HepG2 (cell line): ENCODE data around the gene UTRN. TPM values are rescaled to one million over a fixed set of nuclear protein-coding genes. Genes with fewer than 3 reads are reported as not detected.

ENCODE experiments used
- AGO1 ChIP-seq: fragments of 200-400 bp; formaldehyde crosslinking; IDR thresholded peaks from 2 replicates; pipeline ENCODE4 v1.6.1; 2017; ENCODE audit warnings: mild to moderate bottlenecking, low read depth, low read length, moderate library complexity; ENCODE audit not compliant: poor library complexity, severe bottlenecking
- ATF5 ChIP-seq: sonication (generic); formaldehyde crosslinking; IDR thresholded peaks from 2 replicates; pipeline ENCODE4 v1.4.0; 2020; ENCODE audit warnings: mild to moderate bottlenecking, low read depth, missing genetic modification reagents
- CBX1 ChIP-seq: IDR thresholded peaks from one replicate; pipeline ENCODE4 v1.6.1; 2016; ENCODE audit warnings: antibody characterized with exemption, low read depth
- CC2D1A ChIP-seq: sonication (generic); formaldehyde crosslinking; IDR thresholded peaks from 2 replicates; pipeline ENCODE4 v1.8.1; 2023; ENCODE audit warnings: mild to moderate bottlenecking, missing genetic modification reagents
- GPBP1L1 ChIP-seq: sonication (generic); formaldehyde crosslinking; IDR thresholded peaks from 2 replicates; pipeline ENCODE4 v1.5.0; 2020; ENCODE audit warnings: mild to moderate bottlenecking, missing genetic modification reagents
- MXD4 ChIP-seq: IDR thresholded peaks from 2 replicates; pipeline ENCODE4 v1.6.1; 2016; ENCODE audit warnings: mild to moderate bottlenecking, missing biosample characterization, missing genetic modification reagents
- MYPOP ChIP-seq: sonication (generic); formaldehyde crosslinking; IDR thresholded peaks from 2 replicates; pipeline ENCODE4 v1.8.1; 2023; ENCODE audit warnings: mild to moderate bottlenecking, moderate library complexity, missing genetic modification reagents
- NR0B2 ChIP-seq: sonication (generic); formaldehyde crosslinking; IDR thresholded peaks from 2 replicates; pipeline ENCODE4 v1.4.0; 2020; ENCODE audit warnings: mild to moderate bottlenecking, missing genetic modification reagents
- PCBP1 ChIP-seq: fragments of 200-400 bp; formaldehyde crosslinking; IDR thresholded peaks from 2 replicates; pipeline ENCODE4 v1.6.1; 2017; ENCODE audit warnings: mild to moderate bottlenecking, low read depth, low read length, borderline replicate concordance
- PHF8 ChIP-seq: sonication (generic); formaldehyde crosslinking; IDR thresholded peaks from 2 replicates; pipeline ENCODE4 v1.5.0; 2020; ENCODE audit warnings: missing genetic modification reagents
- POLR2AphosphoS5 ChIP-seq: IDR thresholded peaks from 2 replicates; pipeline ENCODE4 v1.6.1; 2012; ENCODE audit warnings: low read depth, low read length
- RORA ChIP-seq: sonication (generic); formaldehyde crosslinking; IDR thresholded peaks from 2 replicates; pipeline ENCODE4 v1.5.0; 2020; ENCODE audit warnings: mild to moderate bottlenecking, missing genetic modification reagents, moderate library complexity
- ZBTB14 ChIP-seq: sonication (generic); formaldehyde crosslinking; IDR thresholded peaks from 2 replicates; pipeline ENCODE4 v1.4.0; 2020; ENCODE audit warnings: missing genetic modification reagents
- ZKSCAN8 ChIP-seq: IDR thresholded peaks from 2 replicates; pipeline ENCODE4 v1.6.1; 2016; ENCODE audit warnings: borderline replicate concordance, missing genetic modification reagents, missing compliant biosample characterization
- ZNF10 ChIP-seq: sonication (generic); formaldehyde crosslinking; IDR thresholded peaks from 2 replicates; pipeline ENCODE4 v1.4.0; 2020; ENCODE audit warnings: mild to moderate bottlenecking, low read depth, missing genetic modification reagents, borderline replicate concordance
- ZNF451 ChIP-seq: sonication (generic); formaldehyde crosslinking; IDR thresholded peaks from 2 replicates; pipeline ENCODE4 v1.5.0; 2020; ENCODE audit warnings: mild to moderate bottlenecking, missing genetic modification reagents
- ZNF513 ChIP-seq: sonication (generic); formaldehyde crosslinking; conservative IDR thresholded peaks from 2 replicates; pipeline ENCODE4 v1.5.0; 2020; ENCODE audit warnings: missing genetic modification reagents
- ZNF629 ChIP-seq: sonication (generic); formaldehyde crosslinking; conservative IDR thresholded peaks from 2 replicates; pipeline ENCODE4 v1.5.0; 2020; ENCODE audit warnings: missing genetic modification reagents
- ZNF770 ChIP-seq: sonication (generic); formaldehyde crosslinking; IDR thresholded peaks from 2 replicates; pipeline ENCODE4 v1.5.0; 2020; ENCODE audit warnings: mild to moderate bottlenecking, missing genetic modification reagents
- ZNF790 ChIP-seq: sonication (generic); formaldehyde crosslinking; IDR thresholded peaks from 2 replicates; pipeline ENCODE4 v1.8.0; 2022; ENCODE audit warnings: missing genetic modification reagents, mild to moderate bottlenecking, borderline replicate concordance
- ZNF792 ChIP-seq: IDR thresholded peaks from 2 replicates; pipeline ENCODE4 v1.6.1; 2016
- polyA plus RNA-seq, 8 experiments: library from polyadenylated mRNA; depleted of rRNA in 3 of 8; stranded (reverse) in 7 of 8; unstranded in 1 of 8; fragments of >200 nt; fragmentation: Illumina TruSeq in 4 of 8; extraction: Trizol in 4 of 8; gene quantifications; 2 replicates each; pipeline versions ENCODE4 v1.2.1 to v1.2.3, GENCODE V29; 2011 to 2016; ENCODE audit warnings: low read depth in 4 of 8, missing spikeins in 1 of 8, mixed read lengths in 1 of 8; ENCODE audit not compliant: insufficient read depth in 1 of 8
- total RNA-seq, 5 experiments: library from RNA; depleted of rRNA; stranded (reverse); fragments of >200 nt; fragmentation: Illumina TruSeq; extraction: Trizol; gene quantifications; 2 replicates each; pipeline ENCODE4 v1.2.3, GENCODE V29; 2016; ENCODE audit warnings: low read depth in 1 of 5

UTRN gene
- total and polyA plus RNA-seq, 2 of the 13 experiments (the other 11 are each of a cell fraction or from before 2014, with no cell fraction given) = 102 to 116 TPM

GRCh38 chr6:144315226-144315980 lies 30.3 kb downstream of the UTRN start (continued):
- TF ChIP-seq MYPOP (CRISPR knock-in tag) = no peak
- TF ChIP-seq MXD4 = peak; percentile 53; the same call in 1 of the 2 replicates
- TF ChIP-seq NR0B2 (CRISPR knock-in tag) = peak; percentile 43; the same call in 1 of the 2 replicates
- TF ChIP-seq RORA (CRISPR knock-in tag) = no peak
- TF ChIP-seq ZNF790 (CRISPR knock-in tag) = no peak
- no peak for TF ChIP-seq ZNF513 (CRISPR knock-in tag)
- TF ChIP-seq GPBP1L1 = no peak
- TF ChIP-seq ZNF792 (CRISPR knock-in tag) = no peak; the same call in 1 of the 2 replicates
- no peak for TF ChIP-seq ZKSCAN8 (CRISPR knock-in tag)
- no peak for TF ChIP-seq ZBTB14 (CRISPR knock-in tag)
- no peak for TF ChIP-seq ZNF770
- TF ChIP-seq ZNF451 (CRISPR knock-in tag) = no peak
- TF ChIP-seq PCBP1 = no peak
- peak; percentile 73; the same call in 1 of the 2 replicates for TF ChIP-seq CC2D1A
- TF ChIP-seq ZNF10 = no peak
- TF ChIP-seq ZNF629 (CRISPR knock-in tag) = no peak
- 0 out of 2 replicates have a peak, but pooled peaks have one; percentile 18 for TF ChIP-seq POLR2AphosphoS5
- TF ChIP-seq AGO1 = no peak
- peak; percentile 43 for TF ChIP-seq PHF8 (CRISPR knock-in tag)
- no peak for TF ChIP-seq CBX1
- no peak for TF ChIP-seq ATF5 (CRISPR knock-in tag)
